ENCODE data around the gene NUDCD3.

NUDCD3 gene

DNA sequence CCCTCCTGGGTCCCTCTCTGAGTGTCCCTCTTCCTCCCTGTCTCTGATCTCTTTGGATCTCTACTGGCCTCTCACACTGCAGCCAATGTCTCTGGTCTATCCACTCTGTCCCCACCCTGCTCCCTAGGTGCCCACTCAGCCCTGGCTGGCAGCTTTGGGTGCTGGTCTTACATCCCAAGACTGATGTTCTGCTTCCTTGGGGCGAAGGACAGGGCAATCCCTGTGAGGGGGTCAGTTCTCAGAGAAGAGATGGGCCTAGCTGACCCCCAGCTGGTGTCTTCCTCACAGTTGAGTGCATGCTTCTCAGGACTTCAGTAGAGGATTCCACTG lies 113.4 kb downstream of the NUDCD3 start:
- TF ChIP-seq GATA3 (IDR thresholded peaks at IDR 0.05; ENCODE audit: low read depth, low read length) (no peak), GATA2 (IDR thresholded peaks at IDR 0.05; ENCODE audit: low read depth, low read length) (no peak)

DNA sequence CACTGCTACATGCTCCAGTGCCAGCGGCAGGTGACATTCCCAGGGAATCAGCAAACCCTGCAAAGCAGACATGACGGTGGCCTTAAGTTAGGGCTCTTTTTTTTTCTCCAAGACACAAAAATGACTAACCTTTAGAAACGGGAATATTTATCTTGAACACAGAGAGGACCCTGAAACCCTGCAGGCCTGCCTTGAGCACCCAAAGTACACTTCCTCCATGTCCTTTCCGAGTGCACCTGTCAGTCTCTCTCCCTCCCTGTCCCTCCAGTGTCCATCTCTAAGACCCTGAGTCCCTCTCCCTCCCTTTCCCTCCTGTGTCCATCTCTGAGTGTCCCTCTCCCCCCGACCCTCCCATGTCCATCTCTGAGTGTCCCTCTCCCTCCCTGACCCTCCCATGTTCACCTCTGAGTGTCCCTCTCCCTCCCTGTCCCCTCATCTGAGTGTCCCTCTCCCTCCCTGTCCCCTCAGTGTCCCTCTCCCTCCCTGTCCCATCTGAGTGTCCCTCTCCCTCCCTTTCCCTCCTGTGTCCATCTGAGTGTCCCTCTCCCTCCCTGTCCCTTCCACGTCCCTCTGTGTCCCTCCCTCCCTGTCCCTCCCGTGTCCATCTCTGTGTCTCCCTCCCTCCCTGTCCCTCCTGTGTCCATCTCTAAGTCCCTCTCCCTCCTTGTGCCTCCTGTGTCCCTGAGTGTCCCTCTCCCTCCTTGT lies 113.9 kb downstream of the NUDCD3 start:
- TF ChIP-seq GATA2 (IDR thresholded peaks at IDR 0.05; ENCODE audit: low read depth, low read length): no peak
- no peak for TF ChIP-seq GATA3 (IDR thresholded peaks at IDR 0.05; ENCODE audit: low read depth, low read length)

DNA sequence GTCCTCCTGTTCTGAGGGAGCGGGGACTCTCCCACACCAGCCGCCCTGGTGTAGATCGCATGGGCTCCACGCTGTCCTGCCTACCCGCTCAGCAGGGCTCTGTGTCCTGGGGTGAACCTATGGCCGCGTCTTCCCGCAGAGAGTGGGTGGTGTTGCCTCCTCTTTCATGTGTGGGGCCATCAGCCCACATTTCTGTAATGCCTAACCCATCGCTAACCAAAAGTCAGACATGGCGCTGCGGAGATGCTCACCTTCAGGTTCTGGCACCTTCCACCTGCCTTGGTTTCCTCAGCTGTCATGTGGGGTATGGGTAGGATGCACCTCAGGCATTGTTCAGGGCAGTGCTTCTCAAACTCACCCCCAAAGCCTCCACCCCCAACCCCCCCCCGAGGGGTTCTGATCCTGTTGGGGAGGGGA lies 114.5 kb downstream of the NUDCD3 start:
- TF ChIP-seq GATA2 (IDR thresholded peaks at IDR 0.05; ENCODE audit: low read depth, low read length): no peak
- no peak for TF ChIP-seq GATA3 (IDR thresholded peaks at IDR 0.05; ENCODE audit: low read depth, low read length)

DNA sequence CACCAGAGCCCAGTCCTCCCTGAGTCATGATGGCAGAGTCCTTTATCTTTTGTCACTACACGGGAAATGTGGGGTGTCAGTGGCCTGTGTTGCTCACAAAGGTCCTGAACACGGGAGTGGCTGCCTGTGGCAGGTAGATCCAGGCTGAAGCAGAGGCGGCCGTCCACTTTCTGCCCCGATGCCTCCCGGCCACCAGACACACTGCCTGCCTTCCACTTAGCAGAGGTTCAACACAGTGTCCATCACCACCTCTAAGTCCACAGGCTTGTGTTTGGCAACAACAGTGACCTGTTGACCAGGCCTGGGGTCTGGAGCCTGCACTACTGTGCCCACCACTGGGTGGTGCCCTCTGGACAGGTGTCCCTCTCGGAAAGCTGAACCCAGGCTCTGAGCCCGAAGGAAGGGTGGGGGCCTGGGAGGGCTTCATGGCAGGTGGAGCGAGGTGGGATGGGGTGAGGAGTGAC lies 115.2 kb downstream of the NUDCD3 start:
- TF ChIP-seq GATA2 (IDR thresholded peaks at IDR 0.05; ENCODE audit: low read depth, low read length): no peak
- no peak for TF ChIP-seq GATA3 (IDR thresholded peaks at IDR 0.05; ENCODE audit: low read depth, low read length)

DNA sequence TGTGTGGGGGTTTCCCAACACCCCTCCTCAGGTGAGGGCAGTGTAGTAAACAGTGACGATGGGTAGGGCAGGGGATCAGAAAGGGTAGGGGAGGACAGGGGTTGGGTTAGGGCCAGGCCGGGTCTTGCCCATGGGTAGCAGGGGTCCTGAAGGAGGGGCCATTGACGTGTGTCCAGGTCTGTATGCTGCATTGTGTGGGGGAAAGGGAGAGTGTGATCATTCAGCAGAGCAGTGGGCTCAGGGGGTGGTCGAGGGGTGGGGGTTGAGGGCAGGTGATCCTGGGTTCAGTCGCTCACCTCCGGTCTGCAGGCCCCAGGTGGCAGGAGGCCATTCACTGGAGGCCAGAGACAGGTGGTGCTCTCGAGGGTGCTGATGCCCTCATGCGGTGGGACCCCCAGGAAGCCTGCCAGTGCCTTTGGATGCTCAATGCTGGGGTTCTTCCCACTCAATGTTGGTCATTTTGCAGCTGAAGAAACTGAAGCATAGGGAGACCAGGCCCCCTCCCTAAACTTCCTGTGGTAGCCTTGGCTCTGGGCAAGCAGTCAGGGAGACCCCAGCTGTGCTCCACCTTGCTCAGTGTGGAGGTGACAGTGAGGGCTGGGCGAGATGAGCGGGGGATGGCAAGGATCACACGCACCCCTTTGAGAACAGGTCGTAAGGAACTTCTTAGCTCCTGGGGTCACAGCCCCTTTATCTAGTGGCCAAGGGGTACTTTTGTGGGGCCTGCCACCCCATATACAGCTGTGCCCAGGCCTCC lies 116.3 kb downstream of the NUDCD3 start:
- TF ChIP-seq GATA3 (IDR thresholded peaks at IDR 0.05; ENCODE audit: low read depth, low read length): no peak
- no peak for TF ChIP-seq GATA2 (IDR thresholded peaks at IDR 0.05; ENCODE audit: low read depth, low read length)

DNA sequence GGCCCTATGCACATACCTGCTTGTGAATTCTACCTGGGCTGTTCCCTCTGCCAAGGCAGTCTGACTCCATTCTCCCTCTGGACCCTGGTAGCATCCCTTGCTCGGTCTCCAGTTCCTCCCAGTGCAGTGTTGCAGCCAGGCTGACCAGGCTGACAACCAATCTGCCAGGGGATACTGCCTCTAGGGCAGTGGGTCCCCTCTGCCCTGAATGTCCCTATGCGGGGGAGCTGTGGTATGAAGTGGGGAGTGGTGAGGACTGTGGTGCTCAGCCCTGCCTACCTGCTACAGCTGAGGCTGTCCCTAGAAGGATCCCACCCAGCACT lies 117.1 kb downstream of the NUDCD3 start:
- TF ChIP-seq GATA3 (IDR thresholded peaks at IDR 0.05; ENCODE audit: low read depth, low read length) (no peak), GATA2 (IDR thresholded peaks at IDR 0.05; ENCODE audit: low read depth, low read length) (no peak)

DNA sequence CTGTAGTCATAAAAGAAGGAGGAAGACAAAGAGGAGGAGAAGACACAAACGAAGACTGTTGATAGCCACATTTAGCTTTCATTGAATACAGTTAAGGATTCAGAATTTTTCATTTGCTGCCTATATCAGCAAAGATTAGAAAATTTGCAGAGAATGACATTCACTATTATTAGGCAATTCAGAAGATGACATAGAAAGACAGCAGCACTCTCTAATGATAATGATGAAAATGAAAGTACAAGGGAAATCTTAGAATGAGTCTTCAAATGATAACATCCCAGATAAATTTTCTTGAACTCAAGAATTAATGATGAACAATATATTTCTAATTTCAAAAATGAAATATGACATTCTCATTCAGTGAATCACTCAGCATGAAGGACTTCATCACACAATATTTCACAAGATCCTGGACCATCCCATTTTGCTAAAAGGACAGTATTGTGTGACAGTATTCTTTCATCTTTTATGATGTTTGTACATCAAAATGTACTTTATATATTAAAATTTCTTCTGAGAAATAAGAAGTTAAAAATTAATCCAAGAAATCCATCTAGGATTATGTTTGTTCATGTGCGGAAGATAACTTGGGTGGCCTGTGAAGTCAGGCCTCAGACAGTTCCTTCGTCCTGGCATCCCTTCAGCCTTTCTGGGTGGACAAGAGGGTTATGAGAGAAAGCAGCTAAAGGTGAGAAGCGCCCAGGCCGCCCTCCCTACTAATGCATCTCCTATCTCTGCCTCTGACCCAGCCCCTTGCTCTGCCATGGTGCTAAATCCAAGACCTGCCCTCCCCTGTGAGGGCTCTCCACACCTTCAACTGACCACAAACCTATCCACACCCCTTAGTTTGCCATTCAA lies 117.7 kb downstream of the NUDCD3 start:
- TF ChIP-seq GATA3 (IDR thresholded peaks at IDR 0.05; ENCODE audit: low read depth, low read length): no peak
- TF ChIP-seq GATA2 (IDR thresholded peaks at IDR 0.05; ENCODE audit: low read depth, low read length): no peak

DNA sequence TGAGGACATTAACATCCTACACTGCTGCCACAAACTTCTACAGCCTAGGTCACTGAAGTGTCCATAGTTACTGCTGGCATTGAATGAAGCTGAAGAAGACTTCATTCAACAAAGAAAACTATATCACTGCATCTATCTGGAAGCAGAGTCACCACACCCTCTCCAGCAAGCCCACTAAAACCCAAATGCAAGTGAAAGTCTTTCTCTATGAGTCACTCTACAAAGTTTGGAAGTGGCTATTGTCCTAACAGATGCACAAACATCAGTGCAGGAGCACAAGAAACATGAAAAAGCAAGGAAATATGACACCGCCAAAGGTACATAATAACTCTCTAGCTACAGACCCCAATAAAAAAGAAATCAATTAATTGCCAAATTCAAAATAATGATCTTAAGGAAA lies 121.6 kb downstream of the NUDCD3 start:
- TF ChIP-seq GATA3 (IDR thresholded peaks at IDR 0.05; ENCODE audit: low read depth, low read length): no peak
- no peak for TF ChIP-seq GATA2 (IDR thresholded peaks at IDR 0.05; ENCODE audit: low read depth, low read length)

DNA sequence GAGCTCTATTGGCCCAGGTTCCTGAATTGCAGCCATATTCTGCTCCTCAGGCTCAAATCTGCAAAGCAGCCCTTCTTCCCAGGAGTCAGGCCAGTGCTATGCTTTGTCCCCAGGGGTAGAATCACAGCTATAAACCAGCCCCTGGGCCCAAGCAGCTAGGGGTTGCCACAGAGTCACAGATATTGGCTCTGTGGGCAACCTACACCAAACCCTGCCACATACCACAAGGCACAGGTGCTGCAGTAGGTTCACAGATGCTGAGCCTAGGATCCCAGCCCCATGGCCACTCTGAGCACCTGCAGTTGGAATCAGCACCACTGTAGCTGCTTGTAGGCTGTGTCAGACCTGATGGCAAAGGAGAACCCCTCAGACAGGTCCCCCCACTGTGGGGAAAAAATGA lies 122.0 kb downstream of the NUDCD3 start:
- no peak for TF ChIP-seq GATA2 (IDR thresholded peaks at IDR 0.05; ENCODE audit: low read depth, low read length)
- TF ChIP-seq GATA3 (IDR thresholded peaks at IDR 0.05; ENCODE audit: low read depth, low read length): no peak

DNA sequence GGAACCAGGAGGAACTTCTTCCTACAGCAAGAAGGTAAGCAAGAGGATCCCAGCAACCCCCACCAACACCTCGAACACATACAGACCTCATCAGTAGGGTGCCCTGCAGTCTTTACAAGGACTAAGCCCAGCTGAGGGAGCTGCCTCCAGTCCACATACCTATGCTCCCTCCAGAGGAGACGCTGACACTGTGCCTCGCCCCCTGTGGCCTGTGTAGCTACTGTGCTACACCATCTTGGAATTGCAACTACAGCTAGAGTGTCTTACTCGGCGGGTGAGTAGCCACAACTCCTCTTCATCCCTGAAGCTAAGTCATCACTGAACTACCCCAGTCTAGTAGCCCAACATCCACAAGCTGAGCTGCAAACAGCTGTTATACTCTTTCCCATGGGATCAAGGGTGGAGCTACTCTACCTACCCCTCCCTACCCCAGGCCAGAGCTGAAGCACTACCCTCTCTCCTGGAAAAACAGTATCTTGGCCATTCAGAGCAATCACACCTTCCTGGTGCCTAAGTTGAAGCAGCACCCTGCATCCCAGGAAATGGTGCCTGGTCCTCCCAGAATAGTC lies 122.9 kb downstream of the NUDCD3 start:
- TF ChIP-seq GATA3 (IDR thresholded peaks at IDR 0.05; ENCODE audit: low read depth, low read length) (no peak), GATA2 (IDR thresholded peaks at IDR 0.05; ENCODE audit: low read depth, low read length) (no peak)

DNA sequence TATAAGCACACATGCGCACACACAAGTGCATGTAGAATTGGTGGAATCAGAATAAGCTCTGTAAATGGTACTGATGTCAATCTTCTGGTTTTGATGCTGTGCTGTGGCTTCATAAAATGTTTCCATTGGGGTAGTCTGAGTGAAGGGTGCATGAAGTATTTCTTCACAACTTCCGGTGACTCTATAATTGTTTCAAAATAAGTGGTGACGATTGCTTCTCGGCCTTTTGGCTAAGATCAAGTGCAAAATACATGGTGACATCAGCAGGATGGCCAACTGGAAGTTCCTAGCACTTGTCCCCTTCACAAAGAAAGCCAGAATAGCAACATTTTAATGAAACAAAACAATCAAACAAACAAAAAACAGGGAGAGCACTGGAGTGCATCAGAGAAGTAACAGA lies 123.5 kb downstream of the NUDCD3 start:
- no peak for TF ChIP-seq GATA2 (IDR thresholded peaks at IDR 0.05; ENCODE audit: low read depth, low read length)
- no peak for TF ChIP-seq GATA3 (IDR thresholded peaks at IDR 0.05; ENCODE audit: low read depth, low read length)

DNA sequence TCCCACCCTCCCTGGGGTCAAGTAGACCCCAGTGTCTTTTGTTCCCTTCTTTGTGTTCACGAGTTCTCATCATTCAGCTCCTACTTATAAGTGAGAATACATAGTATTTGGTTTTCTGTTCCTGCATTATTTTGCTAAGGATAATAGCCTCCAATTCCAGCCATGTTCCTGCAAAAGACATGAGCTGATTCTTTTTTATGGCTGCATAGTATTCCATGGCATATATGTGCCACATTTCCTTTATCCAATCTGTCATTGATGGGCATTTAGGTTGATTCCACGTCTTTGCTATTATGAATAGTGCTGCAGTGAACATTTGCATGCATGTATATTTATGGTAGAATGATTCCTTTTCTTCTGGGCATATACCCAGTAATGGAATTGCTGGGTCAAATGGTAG lies 136.8 kb downstream of the NUDCD3 start:
- no peak for TF ChIP-seq GATA3 (IDR thresholded peaks at IDR 0.05; ENCODE audit: low read depth, low read length)
- no peak for TF ChIP-seq GATA2 (IDR thresholded peaks at IDR 0.05; ENCODE audit: low read depth, low read length)

DNA sequence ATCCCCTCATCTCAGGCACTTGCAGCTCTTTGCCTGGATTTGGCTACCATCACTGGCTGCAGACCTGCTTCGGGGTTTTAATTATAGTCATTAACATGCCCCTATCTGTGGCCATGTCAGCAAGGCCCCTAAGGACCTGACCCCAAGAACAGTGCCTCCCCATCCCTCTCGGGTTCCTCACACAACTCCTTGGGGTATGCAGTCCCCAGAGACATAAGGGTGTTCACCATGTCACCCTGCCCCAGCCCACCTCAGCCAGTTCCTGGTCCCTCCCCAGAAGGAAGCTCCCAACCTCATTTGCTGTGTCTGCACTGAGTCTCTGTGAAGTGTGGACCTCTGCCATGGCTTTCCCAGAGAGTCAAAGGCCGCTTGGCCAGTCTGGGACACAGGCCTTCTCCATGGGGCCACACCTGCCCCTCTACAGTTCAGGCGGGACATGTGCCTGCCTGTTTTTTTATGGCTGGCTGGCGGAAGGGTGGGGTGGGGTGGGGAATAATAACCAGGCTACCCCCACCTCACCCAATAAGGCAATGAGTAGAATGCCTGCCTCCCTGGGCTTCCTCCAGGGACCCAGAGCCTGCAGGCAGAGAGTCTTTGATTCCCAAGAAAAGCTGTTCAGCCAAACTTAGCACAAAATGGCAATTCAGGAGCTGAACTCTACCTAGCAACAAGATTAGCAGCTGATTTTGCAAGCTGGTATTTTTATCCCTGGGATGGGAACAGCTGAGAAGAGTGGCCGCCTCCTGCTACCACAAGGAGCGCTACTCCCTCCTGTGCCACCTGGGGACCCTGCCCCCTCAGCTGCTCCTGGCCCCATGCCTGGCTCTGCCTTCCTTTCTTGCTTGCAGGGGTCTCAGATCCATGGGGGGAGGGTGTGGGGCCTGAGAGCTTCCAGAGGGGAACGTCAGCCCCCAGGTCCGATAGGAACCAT lies 141.3 kb downstream of the NUDCD3 start:
- TF ChIP-seq GATA2 (IDR thresholded peaks at IDR 0.05; ENCODE audit: low read depth, low read length) (no peak), GATA3 (IDR thresholded peaks at IDR 0.05; ENCODE audit: low read depth, low read length) (no peak)
